ENCODE measurements around the gene SPIN1.
A peak's percentile ranks its signal among the peaks of the same experiment; 100 is the strongest.

SPIN1 gene

GRCh38 chr9:88388886-88389605 lies 802 bp downstream of the SPIN1 start:
- no peak for DNase-seq (ENCODE audit: low read depth)

GRCh38 chr9:88390371-88390990 lies 2.2 kb downstream of the SPIN1 start:
- no peak for DNase-seq (ENCODE audit: low read depth)

- no peak for DNase-seq (ENCODE audit: low read depth)
Measured at GRCh38 chr9:88391236-88391635, 3.0 kb downstream of the SPIN1 start.

DNA sequence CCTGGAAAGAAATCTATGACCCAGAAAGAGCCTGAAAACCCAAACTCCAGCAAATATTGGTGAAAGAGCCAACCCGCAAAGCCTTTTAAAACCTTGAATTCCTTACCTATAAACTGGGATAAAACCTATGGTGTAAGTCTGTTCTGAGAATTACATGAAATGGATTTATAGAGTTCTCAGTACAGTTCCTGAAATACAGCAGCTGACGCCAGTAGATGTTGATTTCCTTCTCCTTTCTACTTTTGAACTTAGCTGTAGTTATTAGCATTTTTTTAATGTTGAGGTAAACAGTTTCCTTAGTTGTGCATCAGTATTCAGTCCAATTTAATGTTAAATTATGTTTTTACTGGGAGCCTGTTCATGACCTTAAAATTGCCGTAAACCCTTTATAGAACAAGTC lies 3.7 kb downstream of the SPIN1 start:
- no peak for DNase-seq (ENCODE audit: low read depth)

DNA sequence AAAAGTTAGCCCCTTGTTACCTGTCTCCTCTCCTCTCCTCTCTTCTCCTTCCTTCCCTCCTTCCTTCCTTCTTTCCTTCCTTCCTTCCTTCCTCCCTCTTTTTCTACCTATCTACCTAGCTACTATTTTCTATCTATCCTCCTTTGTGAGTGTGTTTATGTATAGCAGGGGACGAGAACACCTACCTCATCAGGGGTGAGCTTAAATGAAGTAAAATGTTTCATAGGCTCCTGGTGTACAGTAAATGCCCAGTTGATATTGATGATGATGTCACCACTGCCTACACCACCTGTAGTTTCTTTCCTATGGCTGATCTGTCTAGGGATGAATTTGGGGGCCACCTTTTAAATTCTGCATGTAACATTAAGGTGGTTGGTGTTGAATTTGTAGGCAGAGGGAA lies 4.3 kb downstream of the SPIN1 start:
- DNase-seq (ENCODE audit: low read depth), result no peak

- no peak for DNase-seq (ENCODE audit: low read depth)
Measured at GRCh38 chr9:88396836-88397577, 8.8 kb downstream of the SPIN1 start.

DNA sequence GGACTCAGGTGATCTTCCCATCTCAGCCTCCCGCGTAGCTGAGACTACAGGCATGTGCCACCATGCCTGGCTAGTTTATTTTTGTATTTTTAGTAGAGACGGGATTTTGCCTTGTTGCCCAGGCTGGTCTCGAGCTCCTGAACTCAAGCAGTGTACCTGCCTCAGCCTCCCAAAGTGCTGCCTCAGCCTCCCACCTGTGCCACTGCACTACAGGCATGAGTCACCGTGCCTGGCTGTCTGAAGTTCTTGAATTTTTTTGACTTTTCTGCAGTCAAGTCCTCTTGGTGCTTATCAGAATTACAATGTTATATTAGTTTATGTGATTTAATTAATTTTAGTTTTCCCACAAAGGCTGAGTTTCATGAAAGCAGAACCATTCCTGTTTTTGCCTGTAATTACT lies 9.8 kb downstream of the SPIN1 start:
- no peak for DNase-seq (ENCODE audit: low read depth)

DNA sequence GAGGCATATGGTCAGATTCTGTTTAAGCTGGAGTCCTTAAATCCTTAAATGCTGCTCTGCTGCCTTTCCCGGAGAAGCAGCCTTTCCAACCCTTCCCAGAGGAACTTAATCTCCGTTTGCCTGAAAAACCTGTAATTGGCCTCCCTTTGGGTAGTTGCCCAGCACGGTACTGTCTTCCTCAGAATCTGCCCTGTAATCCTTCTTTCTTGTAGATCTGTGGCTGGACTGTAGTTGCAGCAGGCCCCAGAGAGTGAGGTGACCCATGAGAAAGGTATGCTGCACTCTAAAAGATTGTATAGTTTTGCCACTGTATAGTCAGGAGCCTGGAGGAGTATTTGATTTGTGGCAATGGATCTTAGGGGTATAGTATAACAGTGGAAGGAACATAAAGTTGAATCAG lies 11.7 kb downstream of the SPIN1 start:
- no peak for DNase-seq (ENCODE audit: low read depth)

DNA sequence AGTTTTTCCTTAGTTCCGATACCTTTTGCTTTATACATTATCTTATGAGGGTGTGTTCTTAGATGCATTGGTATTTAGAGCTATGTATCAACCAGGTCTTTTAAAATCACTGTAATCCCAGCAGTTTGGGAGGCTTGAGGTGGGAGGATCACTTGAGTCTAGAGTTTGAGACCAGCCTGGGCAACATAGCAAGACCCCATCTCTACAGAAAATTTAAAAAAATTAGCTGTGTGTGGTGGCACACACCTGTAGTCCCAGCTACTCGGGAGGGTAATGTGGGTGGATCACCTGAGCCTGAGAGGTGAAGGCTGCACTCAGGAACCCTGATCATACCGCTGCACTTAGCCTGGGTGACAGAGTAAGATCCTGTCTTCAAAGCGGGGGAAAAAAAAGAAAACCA lies 15.1 kb downstream of the SPIN1 start:
- no peak for DNase-seq (ENCODE audit: low read depth)

- no peak for DNase-seq (ENCODE audit: low read depth)
Measured at GRCh38 chr9:88406051-88406450, 17.8 kb downstream of the SPIN1 start.

DNA sequence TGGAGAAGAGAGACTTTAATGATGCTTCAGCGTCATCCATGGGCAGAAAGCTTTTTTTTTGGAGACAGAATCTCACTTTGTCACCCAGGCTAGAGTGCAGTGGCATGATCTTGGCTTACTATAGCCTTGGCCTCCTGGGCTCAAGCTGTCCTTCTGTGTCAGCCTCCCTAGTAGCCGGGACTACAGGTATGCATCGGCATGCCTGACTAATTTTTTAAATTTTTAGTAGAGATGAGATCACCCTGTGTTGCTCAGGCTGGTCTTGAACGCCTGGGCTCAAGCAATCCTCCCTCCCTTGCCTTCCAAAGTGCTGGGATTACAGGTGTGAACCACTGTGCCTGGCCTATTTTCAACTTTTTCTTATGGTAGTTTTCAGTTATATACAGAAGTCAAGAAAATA lies 23.2 kb downstream of the SPIN1 start:
- DNase-seq (ENCODE audit: low read depth), result no peak

DNA sequence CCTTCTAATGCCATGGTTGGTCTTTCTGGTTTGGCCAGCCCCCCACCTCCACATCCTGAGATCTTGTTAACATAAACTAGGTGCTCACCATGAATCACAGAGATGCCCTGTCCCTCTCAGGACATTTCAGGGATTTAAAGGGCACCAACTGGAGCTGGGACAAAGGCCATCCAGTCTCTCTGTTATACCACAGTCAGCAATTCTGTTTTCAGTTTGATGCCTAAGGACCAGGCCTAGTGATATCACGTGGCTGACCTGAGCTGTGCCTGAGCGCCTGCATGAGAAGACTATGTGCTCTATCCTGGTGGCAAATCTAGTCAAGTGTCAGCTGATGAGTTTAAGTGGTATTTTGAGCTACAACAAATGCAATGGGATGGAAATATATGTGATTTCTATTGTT lies 26.1 kb downstream of the SPIN1 start:
- DNase-seq (ENCODE audit: low read depth), result no peak

DNA sequence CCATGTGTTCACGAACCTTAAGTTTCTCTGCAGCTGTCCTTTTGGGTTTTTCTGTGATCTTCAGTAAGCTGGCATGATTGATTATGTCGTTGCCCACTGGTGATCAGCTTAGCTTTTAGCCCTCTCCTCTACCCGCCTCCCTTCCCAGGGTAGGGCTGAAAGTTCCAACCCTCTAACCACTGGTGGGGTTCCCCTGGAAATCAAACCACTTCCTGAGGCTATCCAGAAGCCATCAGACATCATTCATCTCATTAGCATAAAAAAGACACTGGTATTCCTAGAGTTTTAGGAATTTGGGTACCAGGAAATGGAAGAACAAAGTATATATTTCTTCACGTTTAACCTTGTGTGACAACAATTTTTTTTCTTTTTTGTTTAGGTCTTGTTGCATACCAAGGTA lies 29.8 kb downstream of the SPIN1 start:
- DNase-seq (ENCODE audit: low read depth), result no peak

DNA sequence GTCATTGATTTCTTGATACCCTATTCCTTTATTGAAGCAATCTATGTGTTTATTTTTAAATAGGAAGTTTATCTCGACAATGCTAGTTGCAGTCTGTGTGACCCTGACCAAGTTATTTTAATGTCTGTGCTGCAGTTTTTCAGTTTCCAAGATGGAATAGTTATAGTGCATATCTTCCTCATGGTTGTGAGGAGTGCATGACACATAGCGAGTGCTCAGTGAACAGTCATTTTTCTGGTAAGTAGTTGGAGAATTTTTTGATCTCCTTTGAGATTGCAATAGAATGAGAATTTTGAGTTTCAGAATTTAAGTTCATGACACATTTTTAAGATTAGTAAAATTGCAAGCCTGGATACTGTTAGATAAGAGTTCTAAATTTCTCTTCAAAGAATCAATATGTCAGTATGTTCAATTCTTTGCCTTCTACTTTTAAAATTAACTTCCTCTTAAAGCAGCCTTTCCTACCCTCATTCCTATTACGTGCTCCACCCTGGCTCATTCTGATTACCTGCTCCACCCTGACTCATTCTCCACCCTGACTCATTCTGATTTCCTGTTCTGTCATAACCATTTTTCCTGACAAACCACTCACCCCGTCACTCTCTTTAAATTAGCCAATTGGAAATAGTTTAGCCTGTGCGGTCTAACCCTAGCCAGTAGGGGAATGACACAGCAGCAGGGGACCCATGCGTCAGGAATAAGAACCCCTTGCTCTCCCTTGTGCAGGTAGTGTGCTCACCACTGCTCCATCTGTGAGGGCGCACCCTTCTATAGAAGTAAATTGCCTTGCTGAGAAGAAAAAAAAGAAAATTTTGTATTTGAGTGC lies 30.7 kb downstream of the SPIN1 start:
- DNase-seq (ENCODE audit: low read depth), result no peak

DNA sequence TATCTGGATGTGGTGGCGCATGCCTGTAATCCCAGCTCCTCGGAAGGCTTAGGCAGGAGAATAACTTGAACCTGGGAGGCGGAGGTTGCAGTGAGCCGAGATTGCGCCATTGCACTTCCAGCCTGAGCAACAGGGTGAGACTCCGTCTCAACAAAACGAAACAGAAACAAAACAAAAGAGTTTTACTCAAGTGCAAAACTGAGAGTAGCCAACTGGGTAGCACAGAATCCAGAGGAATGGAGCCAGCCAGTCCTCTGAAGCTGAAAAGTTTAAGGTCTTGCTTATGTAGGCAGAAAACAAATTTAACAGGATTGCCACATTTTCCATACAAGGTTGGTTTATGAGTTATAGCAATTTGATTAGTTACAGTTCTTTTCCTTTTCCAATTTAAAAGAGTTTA lies 32.0 kb downstream of the SPIN1 start:
- no peak for DNase-seq (ENCODE audit: low read depth)

GRCh38 chr9:88421348-88421747 lies 33.1 kb downstream of the SPIN1 start:
- no peak for DNase-seq (ENCODE audit: low read depth)

GRCh38 chr9:88425538-88425950 lies 37.3 kb downstream of the SPIN1 start:
- DNase-seq (ENCODE audit: low read depth), result no peak

GRCh38 chr9:88426651-88427050 lies 38.4 kb downstream of the SPIN1 start:
- no peak for DNase-seq (ENCODE audit: low read depth)

GRCh38 chr9:88429595-88430430 lies 41.6 kb downstream of the SPIN1 start:
- no peak for DNase-seq (ENCODE audit: low read depth)

DNA sequence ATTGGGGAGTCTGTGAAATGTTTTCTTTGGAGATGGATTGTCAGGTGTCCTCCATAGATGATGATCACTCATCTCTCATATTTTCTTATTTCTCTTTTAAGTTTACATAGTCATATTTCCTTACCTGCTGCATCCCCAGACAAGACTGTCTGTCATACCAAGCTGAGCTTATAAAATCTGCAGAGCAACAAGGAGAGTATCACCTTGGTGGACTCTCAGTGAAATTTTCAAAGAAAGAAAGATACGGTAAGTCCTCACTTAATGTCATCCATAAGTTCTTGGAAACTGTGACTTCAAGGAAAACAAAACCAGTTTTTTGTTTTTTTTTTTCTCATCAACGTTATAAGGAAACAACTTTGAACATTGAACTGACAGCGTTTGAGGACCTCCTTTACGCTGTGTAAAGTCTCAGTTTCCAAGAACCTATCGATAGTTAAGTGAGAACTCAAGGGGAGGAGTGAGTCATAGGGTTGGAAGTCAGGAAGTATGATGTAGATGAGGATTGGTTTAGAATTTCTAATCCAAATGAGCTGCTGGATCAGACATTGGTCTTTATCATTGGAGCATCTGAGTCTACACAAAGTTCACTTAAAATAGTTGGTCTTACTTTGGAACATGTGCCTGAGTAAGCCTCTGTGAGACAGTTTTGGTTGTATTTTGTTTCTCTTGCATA lies 45.5 kb downstream of the SPIN1 start:
- DNase-seq (ENCODE audit: low read depth), result peak; percentile 40

GRCh38 chr9:88435336-88435735 lies 47.1 kb downstream of the SPIN1 start:
- no peak for DNase-seq (ENCODE audit: low read depth)
